DND-41 (cell line): Measurements from ENCODE around the gene CDC42BPG.
A peak's percentile ranks its signal among the peaks of the same experiment; 100 is the strongest.
"Not testable (repeated sequence)": the region's sequence is repeated elsewhere in the genome, so short reads cannot be mapped to it uniquely, and the experiment has no call there.

Experiments used
- ATAC-seq: fragments of 200-7000 bp; cut with Tn5 transposase; 3 replicates; pipeline ENCODE4 v1.9.1; 2021; ENCODE audit warnings: low read depth; ENCODE audit not compliant: insufficient read depth
- DNase-seq: peaks from one replicate; pipeline ENCODE4 v3.0.0-alpha.2; 2020
- H2AFZ ChIP-seq: 2 replicates; pipeline ENCODE4 v1.6.0; 2012; ENCODE audit warnings: low read depth, low read length
- H3K27ac ChIP-seq: 2 replicates; pipeline ENCODE4 v1.5.1; 2012; ENCODE audit warnings: low read length, inconsistent platforms
- H3K27me3 ChIP-seq: fragments of 200-600 bp; sonication (generic); 2 replicates; pipeline ENCODE4 v1.6.0; 2012; ENCODE audit warnings: low read length, mild to moderate bottlenecking, inconsistent platforms; ENCODE audit not compliant: insufficient read depth, poor library complexity
- H3K36me3 ChIP-seq: 2 replicates; pipeline ENCODE4 v1.5.1; 2012; ENCODE audit warnings: low read length, inconsistent platforms; ENCODE audit not compliant: insufficient read depth
- H3K4me1 ChIP-seq: 2 replicates; pipeline ENCODE4 v1.5.1; 2012; ENCODE audit warnings: mild to moderate bottlenecking, low read length; ENCODE audit not compliant: insufficient read depth
- H3K4me2 ChIP-seq: 2 replicates; pipeline ENCODE4 v1.6.0; 2012; ENCODE audit warnings: mild to moderate bottlenecking, moderate library complexity, low read length, inconsistent platforms; ENCODE audit not compliant: insufficient read depth
- H3K4me3 ChIP-seq, 2 experiments: fragments of 200-600 bp in 1 of 2; shearing (Covaris generic) in 1 of 2; 2 replicates each; pipeline ENCODE4 v1.5.1; 2012 to 2016; ENCODE audit warnings: inconsistent platforms in 2 of 2, low read length in 2 of 2, mild to moderate bottlenecking in 2 of 2, low read depth in 1 of 2, moderate library complexity in 1 of 2
- H3K79me2 ChIP-seq: 2 replicates; pipeline ENCODE4 v1.6.0; 2012; ENCODE audit warnings: low read length, inconsistent platforms; ENCODE audit not compliant: insufficient read depth
- H3K9ac ChIP-seq: 2 replicates; pipeline ENCODE4 v1.6.0; 2012; ENCODE audit warnings: low read depth, mild to moderate bottlenecking, inconsistent platforms, low read length, moderate library complexity
- H3K9me3 ChIP-seq: 2 replicates; pipeline ENCODE4 v1.5.1; 2012; ENCODE audit warnings: low read length, moderate library complexity, mild to moderate bottlenecking, inconsistent platforms; ENCODE audit not compliant: insufficient read depth, severe bottlenecking
- H4K20me1 ChIP-seq: 2 replicates; pipeline ENCODE4 v1.6.0; 2012; ENCODE audit warnings: low read length; ENCODE audit not compliant: insufficient read depth
- EZH2 ChIP-seq: IDR thresholded peaks from 3 replicates; pipeline ENCODE4 v1.6.1; 2012; ENCODE audit warnings: borderline replicate concordance, low read depth, mild to moderate bottlenecking, moderate library complexity, low read length, inconsistent platforms; ENCODE audit not compliant: severe bottlenecking
- TF ChIP-seq, protein P1 (sequence below): IDR thresholded peaks from 2 replicates; pipeline ENCODE4 v1.5.1; 2012; ENCODE audit warnings: borderline replicate concordance, low read length, moderate library complexity, mild to moderate bottlenecking; ENCODE audit not compliant: poor library complexity, severe bottlenecking; ENCODE audit errors: extremely low read depth

Gene CDC42BPG

DNA sequence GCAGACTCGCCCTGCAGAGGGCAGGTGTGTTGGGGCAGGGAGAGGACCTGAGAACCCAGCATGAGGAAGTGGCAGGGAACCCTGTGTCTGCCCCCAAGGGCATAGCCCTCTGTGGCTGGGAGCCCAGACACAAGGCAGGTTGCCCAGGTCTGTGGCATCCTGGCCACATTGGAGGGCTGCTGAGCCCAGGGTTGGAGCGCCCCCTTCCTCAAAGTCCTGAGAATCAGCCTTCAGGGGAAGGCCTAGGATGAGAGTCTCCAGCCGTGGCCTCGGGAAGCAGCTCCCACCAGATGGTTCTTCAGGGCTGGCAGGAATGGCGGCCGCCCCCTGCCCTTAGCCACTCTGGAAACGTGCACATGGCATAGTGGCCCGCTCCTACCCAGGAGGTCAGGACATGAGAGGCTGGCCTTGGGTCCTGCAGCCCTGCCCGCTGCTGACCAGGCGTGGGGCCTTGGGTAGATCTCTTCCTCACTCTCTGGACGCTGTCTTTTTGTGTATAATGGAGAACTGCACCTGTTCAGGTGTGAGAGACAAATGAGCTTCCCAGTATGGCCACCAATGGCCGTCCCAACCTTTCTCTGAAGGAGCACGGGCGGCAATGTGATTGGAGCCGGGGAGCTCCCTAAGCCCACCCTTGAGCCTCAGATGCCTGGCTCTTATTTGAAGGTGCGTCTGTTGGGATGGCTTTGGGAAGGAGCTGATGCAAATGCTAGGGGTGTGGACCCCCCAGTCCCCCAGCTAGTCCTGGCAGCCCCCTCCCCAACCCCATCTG lies 4.6 kb upstream of the CDC42BPG start:
- no peak for DNase-seq
- TF ChIP-seq EZH2 = no peak
- TF ChIP-seq, protein P1, sequence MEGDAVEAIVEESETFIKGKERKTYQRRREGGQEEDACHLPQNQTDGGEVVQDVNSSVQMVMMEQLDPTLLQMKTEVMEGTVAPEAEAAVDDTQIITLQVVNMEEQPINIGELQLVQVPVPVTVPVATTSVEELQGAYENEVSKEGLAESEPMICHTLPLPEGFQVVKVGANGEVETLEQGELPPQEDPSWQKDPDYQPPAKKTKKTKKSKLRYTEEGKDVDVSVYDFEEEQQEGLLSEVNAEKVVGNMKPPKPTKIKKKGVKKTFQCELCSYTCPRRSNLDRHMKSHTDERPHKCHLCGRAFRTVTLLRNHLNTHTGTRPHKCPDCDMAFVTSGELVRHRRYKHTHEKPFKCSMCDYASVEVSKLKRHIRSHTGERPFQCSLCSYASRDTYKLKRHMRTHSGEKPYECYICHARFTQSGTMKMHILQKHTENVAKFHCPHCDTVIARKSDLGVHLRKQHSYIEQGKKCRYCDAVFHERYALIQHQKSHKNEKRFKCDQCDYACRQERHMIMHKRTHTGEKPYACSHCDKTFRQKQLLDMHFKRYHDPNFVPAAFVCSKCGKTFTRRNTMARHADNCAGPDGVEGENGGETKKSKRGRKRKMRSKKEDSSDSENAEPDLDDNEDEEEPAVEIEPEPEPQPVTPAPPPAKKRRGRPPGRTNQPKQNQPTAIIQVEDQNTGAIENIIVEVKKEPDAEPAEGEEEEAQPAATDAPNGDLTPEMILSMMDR = no peak
- Histone ChIP-seq H3K36me3 (peaks cover 12% of the 10 kb centered on the region), H3K27ac (no peak overlapping the region), H3K4me1 (peaks cover 16% of the 10 kb centered on the region), H3K9me3 (no peaks in the 10 kb centered on the region), H3K27me3 (peaks cover 8% of the 10 kb centered on the region), H3K79me2 (no peaks in the 10 kb centered on the region), H4K20me1 (0 out of 2 replicates have a peak, but pooled peaks cover under 1% of the 10 kb centered on the region), H3K4me2 (no peak overlapping the region), H3K9ac (no peak overlapping the region), H3K4me3 (no peak overlapping the region), H2AFZ (no peak overlapping the region)
- no peak for ATAC-seq

GRCh38 chr11:64848214-64848825 lies 3.9 kb upstream of the CDC42BPG start:
- Histone ChIP-seq H3K27ac (no peak overlapping the region), H3K27me3 (peaks cover 12% of the 10 kb centered on the region), H3K79me2 (no peaks in the 10 kb centered on the region), H3K4me2 (no peak overlapping the region), H3K9ac (no peak overlapping the region), H3K4me1 (peaks cover 17% of the 10 kb centered on the region), H4K20me1 (0 out of 2 replicates have a peak, but pooled peaks cover 3% of the 10 kb centered on the region), H3K4me3 (no peak overlapping the region), H2AFZ (no peak overlapping the region), H3K9me3 (no peaks in the 10 kb centered on the region), H3K36me3 (peaks cover 7% of the 10 kb centered on the region; the same call in 1 of the 2 replicates)
- DNase-seq = no peak
- no peak for TF ChIP-seq EZH2
- TF ChIP-seq, protein P1 = no peak
- ATAC-seq = no peak

GRCh38 chr11:64846998-64847666 lies 2.7 kb upstream of the CDC42BPG start:
- Histone ChIP-seq H2AFZ (peak overlapping the region; percentile 70), H3K4me2 (peak overlapping the region; percentile 29; the same call in 1 of the 2 replicates), H3K9me3 (no peaks in the 10 kb centered on the region), H3K4me1 (peaks cover 17% of the 10 kb centered on the region), H3K79me2 (no peaks in the 10 kb centered on the region), H3K27ac (no peak overlapping the region), H4K20me1 (0 out of 2 replicates have a peak, but pooled peaks cover 3% of the 10 kb centered on the region), H3K27me3 (peaks cover 12% of the 10 kb centered on the region), H3K4me3 (no peak overlapping the region), H3K9ac (peak overlapping the region; percentile 26; the same call in 1 of the 2 replicates), H3K36me3 (no peaks in the 10 kb centered on the region)
- no peak for TF ChIP-seq EZH2
- TF ChIP-seq, protein P1 = peak; percentile 99
- DNase-seq (peak; percentile 90), ATAC-seq (peak; percentile 91)

DNA sequence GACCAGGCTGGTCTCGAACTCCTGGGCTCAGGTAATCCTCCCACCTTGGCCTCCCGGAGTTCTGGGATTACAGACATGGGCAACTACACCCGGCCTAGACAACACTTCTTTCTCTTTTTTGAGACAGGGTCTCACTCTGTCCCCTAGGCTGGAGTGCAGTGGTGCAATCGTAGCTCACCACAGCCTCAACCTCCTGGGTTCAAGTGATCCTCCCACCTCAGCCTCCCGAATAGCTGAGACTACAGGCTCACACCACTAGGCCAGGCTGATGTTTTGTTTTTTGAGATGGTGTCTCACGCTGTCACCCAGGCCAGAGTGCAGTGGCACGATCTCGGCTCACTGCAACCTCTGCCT lies 1.3 kb upstream of the CDC42BPG start:
- H2AFZ ChIP-seq, H3K4me2 ChIP-seq, H3K79me2 ChIP-seq, H3K36me3 ChIP-seq, H4K20me1 ChIP-seq, H3K9ac ChIP-seq, DNase-seq, H3K9me3 ChIP-seq, ATAC-seq, H3K27ac ChIP-seq, H3K4me3 ChIP-seq: not testable (repeated sequence)
- peaks cover 17% of the 10 kb centered on the region for H3K4me1 ChIP-seq
- H3K27me3 ChIP-seq = peaks cover 12% of the 10 kb centered on the region
